Measurements from ENCODE around the gene TRIM56. TPM values are rescaled to one million over a fixed set of nuclear protein-coding genes. Genes with fewer than 3 reads are reported as not detected.
A peak's percentile ranks its signal among the peaks of the same experiment; 100 is the strongest.

TRIM56 gene
- total and polyA plus RNA-seq, 2 of the 13 experiments (the other 11 are each of a cell fraction or from before 2014, with no cell fraction given): 3.2 to 7.1 TPM

DNA sequence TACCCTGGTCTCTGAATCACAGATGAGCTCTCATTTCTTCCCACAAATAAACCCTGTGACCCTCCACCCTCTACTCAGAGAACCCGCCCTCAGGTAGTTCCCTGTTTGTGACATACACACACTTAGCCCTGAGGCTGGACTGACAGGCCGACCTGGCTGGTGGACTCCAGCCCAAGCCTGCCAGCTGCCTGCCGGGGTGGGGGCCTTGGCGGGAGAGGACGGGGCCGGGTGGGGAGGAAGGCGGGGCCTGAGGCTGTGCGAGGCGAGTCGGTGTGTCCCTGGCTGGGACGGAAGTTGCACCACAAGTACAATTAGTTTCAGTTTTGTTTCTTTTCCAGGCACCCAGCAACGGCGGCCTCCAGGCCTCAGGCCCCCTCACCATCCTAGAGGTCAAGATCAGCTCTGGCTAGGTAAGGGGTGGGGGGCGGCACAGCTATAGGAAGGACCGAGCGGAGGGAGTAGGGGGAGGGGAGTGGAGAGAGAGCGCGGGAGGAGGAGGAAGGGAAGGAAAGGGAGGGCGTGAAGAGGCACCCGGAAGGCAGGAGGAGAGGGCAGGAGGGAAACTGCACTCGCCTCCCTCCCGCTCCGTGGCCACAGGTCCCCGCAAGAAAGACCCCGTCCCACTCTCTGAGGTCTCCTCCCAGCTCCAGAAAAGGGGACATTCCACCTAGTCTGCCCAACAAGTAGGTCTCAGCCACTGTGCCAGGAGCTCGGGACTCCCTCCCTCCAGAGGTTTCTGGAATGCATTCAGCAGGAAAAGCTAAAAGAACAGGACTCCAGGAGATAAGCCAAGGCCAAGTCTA, at the start of gene TRIM56 (continued):
- TF ChIP-seq ZNF276 (CRISPR knock-in tag; IDR thresholded peaks at IDR 0.05; ENCODE audit: low read depth) (no peak; the same call in 1 of the 2 replicates), GRHL1 (CRISPR knock-in tag; conservative IDR thresholded peaks at IDR 0.05) (no peak), ZNF274 (CRISPR knock-in tag; IDR thresholded peaks at IDR 0.05) (peak; percentile 9; the same call in 1 of the 2 replicates), ZNF44 (CRISPR knock-in tag; IDR thresholded peaks at IDR 0.05) (no peak), HNRNPL (IDR thresholded peaks at IDR 0.05; ENCODE audit: low read depth, low read length) (no peak), ATF6 (CRISPR knock-in tag; conservative IDR thresholded peaks at IDR 0.05) (no peak), SOX13 (IDR thresholded peaks at IDR 0.05) (peak; percentile 9; the same call in 1 of the 2 replicates), SOX13 (CRISPR knock-in tag; conservative IDR thresholded peaks at IDR 0.05 in 1 of 2, IDR thresholded peaks at IDR 0.05 in 1 of 2) (peak in 1 of 2 experiments; percentile 27; a peak in 1 of 4 replicates), DDIT3 (CRISPR knock-in tag; IDR thresholded peaks at IDR 0.05) (no peak), SMC3 (IDR thresholded peaks at IDR 0.05; ENCODE audit: low read length) (no peak), ZNF292 (CRISPR knock-in tag; IDR thresholded peaks at IDR 0.05; ENCODE audit: borderline replicate concordance, low read depth) (peak; percentile 78), DNMT1 (CRISPR knock-in tag; IDR thresholded peaks at IDR 0.05) (no peak), YY1 (IDR thresholded peaks at IDR 0.05; ENCODE audit: insufficient read depth, insufficient replicate concordance, low read depth, low read length) (peak; percentile 34), SRY (CRISPR knock-in tag; IDR thresholded peaks at IDR 0.05) (no peak), KAT8 (CRISPR knock-in tag; IDR thresholded peaks at IDR 0.05) (peak; percentile 72), RXRA (CRISPR knock-in tag; IDR thresholded peaks at IDR 0.05) (peak; percentile 15; the same call in 1 of the 2 replicates), ZIK1 (CRISPR knock-in tag; IDR thresholded peaks at IDR 0.05; ENCODE audit: borderline replicate concordance, low read depth) (no peak), MAF1 (CRISPR knock-in tag; IDR thresholded peaks at IDR 0.05; ENCODE audit: borderline replicate concordance) (0 out of 2 replicates have a peak, but pooled peaks have one; percentile 70), ZNF317 (CRISPR knock-in tag; IDR thresholded peaks at IDR 0.05) (no peak), ZNF263 (CRISPR knock-in tag; IDR thresholded peaks at IDR 0.05) (no peak), IRX3 (CRISPR knock-in tag; IDR thresholded peaks at IDR 0.05; ENCODE audit: borderline replicate concordance, low read depth) (no peak), HOXA5 (CRISPR knock-in tag; IDR thresholded peaks at IDR 0.05) (peak; percentile 47; the same call in 1 of the 2 replicates)
- TF ChIP-seq, protein P1, sequence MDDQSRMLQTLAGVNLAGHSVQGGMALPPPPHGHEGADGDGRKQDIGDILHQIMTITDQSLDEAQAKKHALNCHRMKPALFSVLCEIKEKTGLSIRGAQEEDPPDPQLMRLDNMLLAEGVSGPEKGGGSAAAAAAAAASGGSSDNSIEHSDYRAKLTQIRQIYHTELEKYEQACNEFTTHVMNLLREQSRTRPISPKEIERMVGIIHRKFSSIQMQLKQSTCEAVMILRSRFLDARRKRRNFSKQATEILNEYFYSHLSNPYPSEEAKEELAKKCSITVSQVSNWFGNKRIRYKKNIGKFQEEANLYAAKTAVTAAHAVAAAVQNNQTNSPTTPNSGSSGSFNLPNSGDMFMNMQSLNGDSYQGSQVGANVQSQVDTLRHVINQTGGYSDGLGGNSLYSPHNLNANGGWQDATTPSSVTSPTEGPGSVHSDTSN (CRISPR knock-in tag; IDR thresholded peaks at IDR 0.05; ENCODE audit: borderline replicate concordance): no peak
